SIG-M5 treated with dmso at 0.1 percent for 504 hours (cell line): Measurements from ENCODE around the gene CACNA2D4.

Experiments
- DNase-seq: peaks from one replicate; lab custom pipeline; 2025; ENCODE audit not compliant: unreplicated experiment; lab: John Stamatoyannopoulos, UW

CACNA2D4 gene

GRCh38 chr12:1873531-1874510 is 44.6 kb downstream of the CACNA2D4 start:
- DNase-seq: no peak

GRCh38 chr12:1872448-1872847 is 46.0 kb downstream of the CACNA2D4 start:
- DNase-seq: no peak

- no peak for DNase-seq
These were observed 46.5 kb downstream of the CACNA2D4 start for GRCh38 chr12:1872001-1872400.

- no peak for DNase-seq
These were observed 47.2 kb downstream of the CACNA2D4 start for GRCh38 chr12:1870998-1871917.

- DNase-seq: no peak
These were observed 48.4 kb downstream of the CACNA2D4 start for GRCh38 chr12:1870086-1870485.

- no peak for DNase-seq
These were observed 49.3 kb downstream of the CACNA2D4 start for GRCh38 chr12:1869145-1869544.

GRCh38 chr12:1865284-1865866 is 53.1 kb downstream of the CACNA2D4 start:
- DNase-seq: no peak

GRCh38 chr12:1864867-1865266 is 53.6 kb downstream of the CACNA2D4 start:
- DNase-seq: no peak

GRCh38 chr12:1864456-1864855 is 54.0 kb downstream of the CACNA2D4 start:
- DNase-seq: no peak

GRCh38 chr12:1863823-1864222 is 54.6 kb downstream of the CACNA2D4 start:
- DNase-seq: no peak

- no peak for DNase-seq
These were observed 55.5 kb downstream of the CACNA2D4 start for GRCh38 chr12:1862973-1863372.

- no peak for DNase-seq
These were observed 58.8 kb downstream of the CACNA2D4 start for GRCh38 chr12:1859643-1860042.

GRCh38 chr12:1858456-1858855 is 60.0 kb downstream of the CACNA2D4 start:
- no peak for DNase-seq

GRCh38 chr12:1857821-1858220 is 60.6 kb downstream of the CACNA2D4 start:
- DNase-seq: no peak

- DNase-seq: no peak
These were observed 61.4 kb downstream of the CACNA2D4 start for GRCh38 chr12:1857086-1857485.

- no peak for DNase-seq
These were observed 63.2 kb downstream of the CACNA2D4 start for GRCh38 chr12:1855241-1855640.

GRCh38 chr12:1853716-1854115 is 64.7 kb downstream of the CACNA2D4 start:
- no peak for DNase-seq

GRCh38 chr12:1852076-1852475 is 66.4 kb downstream of the CACNA2D4 start:
- peak; percentile 25 for DNase-seq

- DNase-seq: no peak
These were observed 67.2 kb downstream of the CACNA2D4 start for GRCh38 chr12:1851151-1851701.

GRCh38 chr12:1848745-1849144 is 69.7 kb downstream of the CACNA2D4 start:
- no peak for DNase-seq

- no peak for DNase-seq
These were observed 70.3 kb downstream of the CACNA2D4 start for GRCh38 chr12:1848146-1848545.
